ENCODE data around the gene ATG7.

GRCh38 chr3:11351451-11351850 lies 79.3 kb downstream of the ATG7 start:
- TF ChIP-seq CTCF (IDR thresholded peaks at IDR 0.05) (no peak), POLR2A (IDR thresholded peaks at IDR 0.05) (no peak)

Data from vagina (tissue), 2 donors.